Measurements from ENCODE around the gene GALNT18.

GALNT18 gene

GRCh38 chr11:11663907-11664306 is 42.1 kb upstream of the GALNT18 start:
- TF ChIP-seq CTCF (IDR thresholded peaks at IDR 0.05; ENCODE audit: low read depth, low read length): no peak
- no peak for DNase-seq (ENCODE audit: extremely low read depth, low read depth)

- no peak for TF ChIP-seq CTCF (IDR thresholded peaks at IDR 0.05; ENCODE audit: low read depth, low read length)
- DNase-seq (ENCODE audit: extremely low read depth, low read depth): no peak
These were observed 40.8 kb upstream of the GALNT18 start for GRCh38 chr11:11662578-11662977.

GRCh38 chr11:11661326-11662040 is 39.7 kb upstream of the GALNT18 start:
- TF ChIP-seq CTCF (IDR thresholded peaks at IDR 0.05; ENCODE audit: low read depth, low read length): no peak
- no peak for DNase-seq (ENCODE audit: extremely low read depth, low read depth)

GRCh38 chr11:11660363-11660740 is 38.5 kb upstream of the GALNT18 start:
- DNase-seq (ENCODE audit: extremely low read depth, low read depth): no peak
- TF ChIP-seq CTCF (IDR thresholded peaks at IDR 0.05; ENCODE audit: low read depth, low read length): no peak

- DNase-seq (ENCODE audit: extremely low read depth, low read depth): no peak
- no peak for TF ChIP-seq CTCF (IDR thresholded peaks at IDR 0.05; ENCODE audit: low read depth, low read length)
These were observed 38.0 kb upstream of the GALNT18 start for GRCh38 chr11:11659567-11660362.

- no peak for DNase-seq (ENCODE audit: extremely low read depth, low read depth)
- no peak for TF ChIP-seq CTCF (IDR thresholded peaks at IDR 0.05; ENCODE audit: low read depth, low read length)
These were observed 35.6 kb upstream of the GALNT18 start for GRCh38 chr11:11657218-11657955.

- no peak for DNase-seq (ENCODE audit: extremely low read depth, low read depth)
- no peak for TF ChIP-seq CTCF (IDR thresholded peaks at IDR 0.05; ENCODE audit: low read depth, low read length)
These were observed 19.8 kb upstream of the GALNT18 start for GRCh38 chr11:11641581-11641980.

Measured in AG09319 (cell line).